Kidney capillary endothelial cell (primary cell): ENCODE data around the gene TUBB2A.
A peak's percentile ranks its signal among the peaks of the same experiment; 100 is the strongest.
"Not testable (repeated sequence)": the region's sequence is repeated elsewhere in the genome, so short reads cannot be mapped to it uniquely, and the experiment has no call there.

Experiments used
- DNase-seq: peaks from one replicate; pipeline ENCODE4 v3.0.0-alpha.2; 2018; ENCODE audit warnings: low spot score

The TUBB2A gene

GRCh38 chr6:3179945-3180344 lies 22.6 kb upstream of the TUBB2A start:
- DNase-seq, result not testable (repeated sequence)

GRCh38 chr6:3178666-3179065 lies 21.3 kb upstream of the TUBB2A start:
- DNase-seq, result not testable (repeated sequence)

- peak; percentile 83 for DNase-seq
These were observed 19.4 kb upstream of the TUBB2A start for GRCh38 chr6:3176562-3177355.

GRCh38 chr6:3175715-3176402 lies 18.5 kb upstream of the TUBB2A start:
- no peak for DNase-seq

- DNase-seq, result not testable (repeated sequence)
These were observed 16.3 kb upstream of the TUBB2A start for GRCh38 chr6:3173636-3174089.

- not testable (repeated sequence) for DNase-seq
These were observed 15.4 kb upstream of the TUBB2A start for GRCh38 chr6:3172789-3173188.

GRCh38 chr6:3171313-3172175 lies 14.2 kb upstream of the TUBB2A start:
- DNase-seq, result not testable (repeated sequence)

- DNase-seq, result not testable (repeated sequence)
These were observed 13.3 kb upstream of the TUBB2A start for GRCh38 chr6:3170676-3171075.

- not testable (repeated sequence) for DNase-seq
These were observed 10.7 kb upstream of the TUBB2A start for GRCh38 chr6:3168046-3168445.

GRCh38 chr6:3166535-3167225 lies 9.3 kb upstream of the TUBB2A start:
- DNase-seq, result not testable (repeated sequence)

- peak; percentile 65 for DNase-seq
These were observed 8.5 kb upstream of the TUBB2A start for GRCh38 chr6:3165631-3166534.

GRCh38 chr6:3164388-3164787 lies 7.0 kb upstream of the TUBB2A start:
- DNase-seq, result no peak

- no peak for DNase-seq
These were observed 5.9 kb upstream of the TUBB2A start for GRCh38 chr6:3163248-3163594.

GRCh38 chr6:3162565-3163247 lies 5.4 kb upstream of the TUBB2A start:
- no peak for DNase-seq

- no peak for DNase-seq
These were observed 4.7 kb upstream of the TUBB2A start for GRCh38 chr6:3162067-3162497.

- DNase-seq, result no peak
These were observed 2.7 kb upstream of the TUBB2A start for GRCh38 chr6:3159805-3160781.

GRCh38 chr6:3156184-3157130 lies 887 bp downstream of the TUBB2A start:
- not testable (repeated sequence) for DNase-seq

GRCh38 chr6:3155416-3155815 lies 1.9 kb downstream of the TUBB2A start:
- not testable (repeated sequence) for DNase-seq
